Measurements from ENCODE around the gene HOXC12. TPM values are rescaled to one million over a fixed set of nuclear protein-coding genes. Genes with fewer than 3 reads are reported as not detected.

The HOXC12 gene
- polyA plus RNA-seq, 3 donors, result 0.02 TPM; not detected in 2

DNA sequence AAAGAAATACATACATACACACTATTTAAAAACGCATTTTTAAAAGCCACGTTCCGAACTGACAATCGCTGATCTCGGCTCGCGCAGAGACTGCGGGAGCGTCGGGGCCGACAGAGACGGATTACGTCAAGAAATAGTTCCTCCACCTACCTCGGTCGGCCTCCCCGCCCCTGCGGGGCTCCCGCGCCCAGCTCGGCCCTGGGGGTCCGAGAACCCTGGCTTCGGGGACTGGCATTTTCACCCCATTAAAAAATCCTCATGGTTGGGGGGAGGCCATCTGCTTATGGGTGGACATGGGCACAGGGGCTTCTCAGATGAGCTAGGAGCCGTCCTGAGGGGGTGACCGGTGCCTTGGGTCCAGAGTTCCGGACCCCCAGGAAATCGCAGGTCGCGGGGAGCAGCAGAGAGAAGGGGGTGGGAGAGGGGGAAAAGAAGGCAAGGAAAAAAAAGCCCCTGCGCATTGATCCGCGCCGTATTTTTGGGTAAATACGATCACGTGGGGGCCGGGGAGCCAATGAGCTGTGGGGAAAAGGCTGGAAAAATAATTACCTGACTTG is 44.9 kb downstream of the HOXC12 start:
- no peak overlapping the region for H3K27ac ChIP-seq (ENCODE audit: low read depth, low read length)
- WGBS, 3 donors, result 2 to 4% (median 3%) methylated on average over 35 of the region's 35 CpGs

GRCh38 chr12:54000116-54001114 is 45.7 kb downstream of the HOXC12 start, which contains the start of gene HOXC9:
TSS of gene HOXC9 (plus strand) at chr12:54000161. CDS start at chr12:54000189, 28 bp downstream.
- WGBS, 3 donors, result 2 to 5% (median 3%) methylated on average over 81 to 87 of the region's 87 CpGs
- no peak within 1 kb of the TSS for H3K27ac ChIP-seq (ENCODE audit: low read depth, low read length)

DNA sequence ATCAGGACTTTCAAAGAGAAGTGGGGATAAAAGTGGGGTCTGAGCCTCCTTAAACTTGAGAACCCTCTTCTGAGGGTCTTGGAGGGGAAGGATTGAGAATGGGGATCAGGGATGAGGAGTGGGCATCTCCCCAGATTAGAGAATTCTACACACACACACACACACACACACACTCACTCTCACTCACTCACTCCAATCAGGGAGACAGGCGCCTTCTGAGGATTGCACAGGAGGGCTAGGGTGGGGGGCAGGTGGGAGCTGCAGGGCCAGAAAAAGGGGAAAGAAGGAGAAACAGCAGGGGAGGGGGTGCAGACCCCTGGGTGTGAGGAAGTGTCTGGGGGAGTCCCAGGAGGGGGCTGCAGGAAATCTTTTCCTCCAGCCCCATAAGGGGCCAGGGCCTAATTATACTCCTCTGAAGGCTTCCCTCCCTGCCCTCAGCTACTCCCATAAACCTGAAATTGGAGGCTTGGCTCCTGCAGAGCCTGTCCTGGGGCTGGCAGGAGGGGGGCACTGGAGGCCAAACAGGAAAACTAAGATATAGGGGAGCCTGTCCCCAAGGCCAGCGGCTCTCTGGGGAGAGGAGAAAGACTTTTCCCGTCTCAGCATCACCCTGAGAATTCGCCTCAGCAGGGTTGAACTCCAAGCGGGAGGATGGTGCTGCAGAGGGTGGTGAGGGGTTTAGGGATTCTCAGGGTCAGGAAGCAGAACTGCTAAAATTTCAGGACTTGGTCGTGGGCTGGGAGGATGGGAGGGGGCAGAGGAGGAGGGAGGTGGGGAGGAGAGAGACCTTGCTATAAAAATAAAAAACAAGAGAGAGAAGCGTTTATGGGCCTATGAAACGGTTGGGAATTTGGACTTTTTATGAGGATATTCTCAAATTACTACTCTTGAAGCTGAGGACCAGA is 46.8 kb downstream of the HOXC12 start:
- 26 to 40% (median 30%) methylated on average over 8 of the region's 8 CpGs for WGBS, 3 donors
- no peak overlapping the region for H3K27ac ChIP-seq (ENCODE audit: low read depth, low read length)

GRCh38 chr12:54002278-54002914 is 47.7 kb downstream of the HOXC12 start:
- 14 to 34% (median 27%) methylated on average over 19 of the region's 19 CpGs for WGBS, 3 donors
- H3K27ac ChIP-seq (ENCODE audit: low read depth, low read length), result no peak overlapping the region

DNA sequence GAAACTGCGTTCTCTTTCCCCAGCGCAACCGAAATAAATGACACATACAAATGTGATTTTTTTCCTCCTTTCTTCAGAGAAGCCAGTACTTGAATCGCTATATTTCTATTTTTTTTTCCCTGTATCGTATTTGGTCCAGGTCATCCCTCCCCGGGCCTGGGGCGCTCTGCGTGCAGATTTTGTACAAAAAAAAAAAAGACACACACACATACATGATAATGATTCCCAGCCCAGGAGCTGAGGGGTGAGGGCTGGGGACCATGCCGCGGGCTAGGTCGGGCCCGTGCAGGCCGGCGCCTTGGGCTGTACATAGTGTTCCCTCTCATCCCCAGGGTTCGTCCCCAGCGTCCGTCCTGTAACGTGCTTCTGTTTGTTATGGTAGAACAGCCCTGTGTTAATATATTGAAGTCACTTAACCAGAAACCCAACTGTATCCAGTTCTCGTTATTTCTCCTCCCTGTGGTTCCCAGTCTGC is 48.2 kb downstream of the HOXC12 start:
- 18 to 45% (median 38%) methylated on average over 19 of the region's 19 CpGs for WGBS, 3 donors
- H3K27ac ChIP-seq (ENCODE audit: low read depth, low read length), result no peak overlapping the region

GRCh38 chr12:54003625-54004024 is 48.9 kb downstream of the HOXC12 start:
- no peak overlapping the region for H3K27ac ChIP-seq (ENCODE audit: low read depth, low read length)
- 29 to 55% (median 51%) methylated on average over 3 of the region's 3 CpGs for WGBS, 3 donors

- no peak overlapping the region for H3K27ac ChIP-seq (ENCODE audit: low read depth, low read length)
- WGBS, 3 donors, result 19 to 31% (median 23%) methylated on average over 20 of the region's 20 CpGs
Observed at GRCh38 chr12:54004063-54004840, 49.5 kb downstream of the HOXC12 start.

DNA sequence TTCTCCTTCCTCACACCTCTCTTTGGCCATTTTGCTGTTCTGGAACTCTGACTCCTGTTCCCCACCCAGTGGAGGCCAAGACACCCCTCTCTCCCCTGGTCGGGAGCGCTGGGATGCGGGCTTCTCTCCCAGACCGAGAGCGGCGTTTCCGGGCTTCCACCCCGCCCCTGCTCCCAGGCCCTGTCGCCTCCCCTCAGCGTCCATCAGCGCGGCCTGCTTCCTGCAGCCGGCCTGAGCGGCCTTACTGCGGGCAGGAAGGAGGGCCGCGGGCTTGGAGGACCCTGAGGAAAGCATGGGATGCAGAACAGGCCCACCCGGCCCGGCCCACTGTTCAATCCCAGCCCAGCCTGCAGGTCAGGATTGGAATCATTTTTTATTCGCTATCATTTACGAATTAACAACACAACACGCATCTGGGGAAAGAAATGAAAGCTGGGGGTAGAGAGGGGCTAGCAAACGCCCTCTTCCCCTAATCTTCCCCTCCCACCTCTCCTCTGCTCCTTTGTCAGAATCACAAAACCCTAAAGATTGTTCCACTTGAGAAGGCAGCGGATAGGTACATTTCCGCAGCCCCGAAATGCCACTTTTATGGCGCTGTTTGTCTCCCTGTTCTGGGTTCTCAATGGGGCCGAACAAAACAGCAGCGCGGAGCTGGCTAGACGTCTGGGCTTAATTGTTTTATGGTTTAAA is 50.3 kb downstream of the HOXC12 start:
- WGBS, 3 donors, result 10 to 21% (median 15%) methylated on average over 31 of the region's 31 CpGs
- H3K27ac ChIP-seq (ENCODE audit: low read depth, low read length), result no peak overlapping the region

DNA sequence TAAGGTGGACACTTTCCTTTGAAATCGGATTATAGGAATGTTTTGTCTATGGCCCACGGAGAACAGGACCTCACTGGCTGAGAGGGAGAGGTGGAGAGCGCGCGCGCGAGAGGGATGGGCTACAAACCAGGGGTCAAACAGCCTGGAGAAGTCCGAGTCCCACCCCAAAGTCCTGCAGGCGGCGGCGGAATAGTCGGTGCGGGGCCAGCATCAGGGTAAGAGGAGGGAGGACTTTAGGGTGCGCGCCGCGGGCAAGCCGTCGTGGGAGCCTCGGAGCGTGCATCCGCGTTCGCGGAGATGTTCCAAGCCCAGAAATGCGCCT is 50.8 kb downstream of the HOXC12 start:
- WGBS, 3 donors, result 4 to 8% (median 7%) methylated on average over 26 of the region's 26 CpGs
- no peak overlapping the region for H3K27ac ChIP-seq (ENCODE audit: low read depth, low read length)

DNA sequence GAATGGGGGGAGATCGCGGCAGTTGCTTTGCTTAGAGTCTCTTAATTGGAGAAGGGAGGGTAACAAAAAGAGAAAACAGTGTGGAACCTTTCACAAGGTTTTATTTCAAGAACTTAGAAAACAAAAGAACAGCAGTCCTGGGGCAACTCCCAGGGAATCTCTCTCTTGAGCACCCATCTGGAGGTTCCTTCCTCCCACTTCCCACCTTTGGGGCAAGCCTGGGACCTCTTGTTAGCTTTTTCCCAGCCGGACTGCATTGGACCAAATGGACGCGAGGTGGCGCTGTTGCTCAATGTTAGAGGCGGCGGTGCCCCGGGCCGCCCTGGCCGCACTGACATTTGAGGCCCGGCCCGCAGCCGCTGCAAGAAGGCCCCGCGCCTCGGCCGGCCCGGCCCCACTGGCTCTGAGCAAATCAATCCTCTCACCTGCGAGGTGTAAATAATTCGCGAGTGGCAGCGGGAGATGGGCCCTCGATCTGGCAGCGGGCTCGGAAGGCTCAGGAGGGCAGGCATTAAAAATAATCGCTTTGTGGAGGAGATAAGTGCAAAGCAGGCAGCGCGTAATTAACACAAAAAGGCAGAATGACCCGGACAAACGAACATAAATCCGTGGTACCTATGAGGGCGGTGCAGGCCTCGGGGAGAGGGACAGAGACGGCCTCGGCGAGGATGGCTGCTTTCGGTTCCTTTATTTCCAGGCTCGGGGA is 51.3 kb downstream of the HOXC12 start:
- H3K27ac ChIP-seq (ENCODE audit: low read depth, low read length), result no peak overlapping the region
- WGBS, 3 donors, result 6 to 8% (median 7%) methylated on average over 39 of the region's 39 CpGs

DNA sequence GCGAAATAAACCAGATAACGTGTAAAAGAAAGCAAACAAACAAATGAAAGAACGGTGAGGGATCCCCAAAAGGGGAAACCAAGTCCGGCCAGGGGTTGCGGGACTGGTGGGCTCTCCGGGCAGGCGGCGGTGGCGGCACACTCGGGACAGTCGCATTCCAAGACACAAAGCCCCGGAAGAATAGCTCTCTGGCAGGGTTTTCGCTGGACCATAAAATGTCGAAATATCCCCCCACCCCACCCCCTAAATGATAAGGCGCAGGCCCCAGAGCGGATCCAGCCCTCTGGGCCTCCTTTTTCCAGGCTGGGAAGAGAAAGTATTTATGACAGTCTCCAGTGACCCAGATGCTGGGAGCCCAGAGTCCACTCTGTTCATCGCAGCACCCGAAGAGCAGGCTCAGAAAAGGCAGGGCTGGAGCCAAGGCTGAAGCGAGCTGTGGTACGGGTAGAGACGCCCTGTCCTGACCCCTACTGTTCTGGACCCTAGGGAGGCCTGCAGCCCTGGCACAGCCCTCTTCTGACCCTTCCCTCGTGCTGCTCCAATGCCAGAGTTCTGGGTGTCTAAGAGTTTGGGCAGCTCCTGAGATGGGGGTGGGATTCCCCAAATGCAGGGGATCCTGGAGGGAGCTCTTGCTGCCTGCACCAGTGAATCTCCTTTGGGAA is 52.0 kb downstream of the HOXC12 start:
- WGBS, 3 donors, result 30 to 33% (median 32%) methylated on average over 22 of the region's 22 CpGs
- H3K27ac ChIP-seq (ENCODE audit: low read depth, low read length), result no peak overlapping the region

DNA sequence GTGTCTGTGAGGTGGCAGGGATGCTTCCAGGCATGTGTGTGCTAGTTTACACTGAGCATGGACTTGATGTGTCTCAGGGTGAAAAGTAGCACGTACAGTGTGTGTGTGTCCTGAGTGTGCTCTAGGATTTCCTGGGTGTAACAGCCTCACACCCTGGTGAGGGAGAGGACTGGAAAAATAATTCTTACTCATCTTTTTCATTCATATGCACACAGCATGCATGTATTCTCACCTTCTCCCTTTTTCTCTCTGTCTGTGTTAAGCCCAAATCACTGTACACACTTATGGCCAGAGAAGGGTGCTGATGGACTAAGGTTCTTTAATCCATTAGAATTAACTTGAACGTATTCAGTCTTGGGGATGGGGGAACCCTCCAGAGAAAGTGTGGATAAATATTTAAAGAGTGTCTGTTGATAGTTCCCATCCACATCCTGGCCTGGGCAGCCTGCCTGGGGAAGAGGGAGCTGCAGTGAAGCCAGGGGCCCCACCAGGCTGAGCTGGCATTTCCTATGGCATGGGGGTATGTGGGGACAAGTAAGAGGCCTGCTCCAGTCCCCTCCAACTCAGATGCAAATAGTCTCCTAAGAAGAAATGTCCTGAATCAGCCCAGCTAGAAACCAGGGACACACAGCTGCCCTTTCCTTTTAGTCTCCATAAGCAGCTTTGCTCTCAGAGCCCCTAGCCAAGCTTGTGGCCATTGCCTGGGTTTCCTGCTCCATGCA is 53.0 kb downstream of the HOXC12 start:
- no peak overlapping the region for H3K27ac ChIP-seq (ENCODE audit: low read depth, low read length)

DNA sequence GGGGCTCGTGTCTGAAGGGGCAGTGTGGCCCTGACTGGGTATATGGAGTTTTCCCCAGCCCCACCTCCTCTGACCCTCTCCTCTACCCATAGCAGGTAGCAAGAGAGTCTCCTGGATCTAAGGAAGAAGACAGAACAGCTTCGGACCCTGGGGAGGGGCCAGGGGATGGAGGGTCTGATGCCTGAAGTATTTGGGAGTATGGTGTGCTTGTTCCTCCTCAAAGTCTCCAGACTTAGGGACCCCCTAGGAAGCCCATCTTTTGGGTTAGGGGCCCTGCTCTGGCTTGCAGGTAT is 53.5 kb downstream of the HOXC12 start:
- WGBS, 3 donors, result 32 to 39% (median 34%) methylated on average over 2 of the region's 2 CpGs
- H3K27ac ChIP-seq (ENCODE audit: low read depth, low read length), result no peak overlapping the region

More for the DNA sequence above, 53.0 kb downstream of the HOXC12 start:
- 50 to 58% (median 57%) methylated on average over 2 of the region's 2 CpGs for WGBS, 3 donors

All from adipose tissue (tissue), 3 donors.